ENCODE results near the gene TMEM26.
A peak's percentile ranks its signal among the peaks of the same experiment; 100 is the strongest.

TMEM26 gene

GRCh38 chr10:61410353-61411070 lies 42.7 kb downstream of the TMEM26 start:
- TF ChIP-seq Cebpa-rat (IDR thresholded peaks at IDR 0.05), result no peak
- no peak overlapping the region for H3K4me2 ChIP-seq
- no peaks in the 10 kb centered on the region for H3K27me3 ChIP-seq
- no peaks in the 10 kb centered on the region for H4K20me1 ChIP-seq
- H3K27ac ChIP-seq, result no peak overlapping the region
- H3K4me1 ChIP-seq, result peaks cover 0 to 7% (median 0%) of the 10 kb centered on the region in 10 experiments; a peak in 4 of 20 replicates
- H3K4me3 ChIP-seq, result no peak overlapping the region
- H3K9me3 ChIP-seq (replicated peaks in 1 of 11), result no peaks in the 10 kb centered on the region
- H3K36me3 ChIP-seq, result no peaks in the 10 kb centered on the region
- no peak overlapping the region for H3K9ac ChIP-seq

- Histone ChIP-seq H3K4me1 (peaks cover 0 to 7% (median 0%) of the 10 kb centered on the region in 10 experiments; a peak in 7 of 20 replicates), H3K4me3 (no peak overlapping the region), H3K36me3 (no peaks in the 10 kb centered on the region), H3K4me2 (no peak overlapping the region), H4K20me1 (no peaks in the 10 kb centered on the region), H3K27ac (no peak overlapping the region), H3K9me3 (replicated peaks in 1 of 11) (no peaks in the 10 kb centered on the region), H3K9ac (no peak overlapping the region), H3K27me3 (no peaks in the 10 kb centered on the region)
- TF ChIP-seq Cebpa-rat (IDR thresholded peaks at IDR 0.05), result no peak
Observed at GRCh38 chr10:61409157-61409556, 44.0 kb downstream of the TMEM26 start.

DNA sequence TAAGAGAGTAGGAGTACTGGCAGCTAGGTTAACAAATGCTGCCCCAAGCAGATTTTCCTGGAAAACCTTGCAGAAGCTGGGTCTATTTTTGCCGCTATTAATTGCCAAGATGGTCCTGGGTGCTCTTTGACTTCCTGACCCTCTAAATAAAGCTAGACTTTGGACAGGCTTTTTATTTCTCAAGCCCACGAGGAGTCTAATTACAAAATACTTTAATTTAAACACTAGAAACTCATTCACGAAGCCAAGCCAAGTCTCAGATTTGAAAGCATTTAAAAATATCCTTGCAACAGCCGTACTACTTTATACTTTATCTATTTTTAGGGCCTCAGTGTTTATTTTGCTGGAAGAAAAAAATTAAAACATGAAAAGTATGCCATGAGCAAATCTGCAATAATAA lies 45.1 kb downstream of the TMEM26 start:
- no peak for TF ChIP-seq Cebpa-rat (IDR thresholded peaks at IDR 0.05)
- no peak overlapping the region for H3K4me3 ChIP-seq
- no peaks in the 10 kb centered on the region for H3K9me3 ChIP-seq (replicated peaks in 1 of 11)
- no peak overlapping the region for H3K4me2 ChIP-seq
- H3K36me3 ChIP-seq, result no peaks in the 10 kb centered on the region
- no peak overlapping the region for H3K9ac ChIP-seq
- H3K27me3 ChIP-seq, result no peaks in the 10 kb centered on the region
- H3K27ac ChIP-seq, result no peak overlapping the region
- peaks cover 0 to 7% (median 0%) of the 10 kb centered on the region in 10 experiments; a peak in 3 of 20 replicates for H3K4me1 ChIP-seq
- H4K20me1 ChIP-seq, result no peaks in the 10 kb centered on the region

DNA sequence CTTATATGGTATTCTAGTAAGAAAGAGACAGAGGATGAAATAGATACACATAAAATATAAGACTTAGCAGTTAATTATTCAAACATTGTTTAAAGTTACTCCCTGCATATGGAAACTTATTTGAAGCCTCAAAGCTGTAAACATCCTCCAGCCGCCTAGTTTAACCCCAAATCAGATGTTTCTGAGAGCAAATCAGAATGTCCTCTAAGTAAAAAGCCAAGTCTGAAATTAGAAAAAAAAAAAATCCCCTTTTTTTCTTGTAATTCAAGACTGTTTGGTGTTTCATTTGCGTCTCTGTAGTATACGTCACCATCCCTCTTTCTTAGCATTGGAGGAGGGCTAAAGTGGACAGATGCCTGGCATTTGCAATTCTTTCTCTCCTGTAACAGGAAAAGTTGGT lies 46.4 kb downstream of the TMEM26 start:
- H3K4me3 ChIP-seq, result no peak overlapping the region
- no peaks in the 10 kb centered on the region for H3K27me3 ChIP-seq
- no peak for TF ChIP-seq Cebpa-rat (IDR thresholded peaks at IDR 0.05)
- peaks cover 0 to 7% (median 0%) of the 10 kb centered on the region in 10 experiments; a peak in 3 of 20 replicates for H3K4me1 ChIP-seq
- H4K20me1 ChIP-seq, result no peaks in the 10 kb centered on the region
- H3K4me2 ChIP-seq, result no peak overlapping the region
- no peak overlapping the region for H3K9ac ChIP-seq
- H3K9me3 ChIP-seq (replicated peaks in 1 of 11), result no peaks in the 10 kb centered on the region
- no peak overlapping the region for H3K27ac ChIP-seq
- no peaks in the 10 kb centered on the region for H3K36me3 ChIP-seq

DNA sequence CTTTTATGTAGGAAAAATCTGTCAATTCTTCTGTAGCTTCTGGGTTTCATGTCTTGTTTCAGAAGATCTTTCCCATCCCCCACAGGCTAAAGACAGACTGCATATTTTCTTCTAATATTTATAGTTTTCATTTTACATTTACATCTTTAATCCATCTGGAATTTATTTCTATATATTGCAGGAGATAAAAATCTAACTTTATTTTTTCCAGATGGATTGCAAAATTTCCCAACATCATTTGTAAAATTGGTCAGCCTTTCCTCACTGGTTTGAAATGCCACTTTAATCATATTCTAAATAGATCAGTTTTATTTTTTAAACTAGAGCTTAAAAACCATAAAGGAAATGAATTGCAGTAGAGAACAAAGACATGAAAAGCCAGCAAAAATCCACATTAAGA lies 46.9 kb downstream of the TMEM26 start:
- Histone ChIP-seq H4K20me1 (no peaks in the 10 kb centered on the region), H3K9me3 (replicated peaks in 1 of 11) (no peaks in the 10 kb centered on the region), H3K4me3 (no peak overlapping the region), H3K4me1 (peaks cover 0 to 7% (median 0%) of the 10 kb centered on the region in 10 experiments; a peak in 3 of 20 replicates), H3K36me3 (no peaks in the 10 kb centered on the region), H3K4me2 (no peak overlapping the region), H3K27me3 (no peaks in the 10 kb centered on the region), H3K27ac (no peak overlapping the region), H3K9ac (no peak overlapping the region)
- TF ChIP-seq Cebpa-rat (IDR thresholded peaks at IDR 0.05), result no peak

DNA sequence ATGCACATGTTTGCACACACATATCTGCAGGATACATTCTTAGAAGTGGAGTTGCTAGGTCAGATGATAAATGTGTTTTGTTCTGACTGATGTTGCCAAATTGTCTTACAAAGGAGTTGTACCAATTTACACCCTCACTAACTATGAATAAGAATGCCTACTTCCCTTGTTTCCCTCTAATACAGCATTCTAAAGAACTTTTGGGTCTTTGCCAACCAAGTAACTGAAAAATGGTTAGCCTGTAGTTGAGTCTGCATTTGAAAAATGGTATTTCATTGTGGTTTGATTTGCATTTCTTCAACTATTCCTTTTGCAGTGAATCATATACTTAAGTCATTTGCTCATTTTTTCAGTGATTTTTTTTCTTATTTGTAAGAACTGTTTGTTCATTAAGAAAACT lies 48.4 kb downstream of the TMEM26 start:
- Histone ChIP-seq H3K9ac (no peak overlapping the region), H3K4me3 (no peak overlapping the region), H4K20me1 (no peaks in the 10 kb centered on the region), H3K36me3 (no peaks in the 10 kb centered on the region), H3K27ac (no peak overlapping the region), H3K4me2 (peak overlapping the region in 2 of 11 experiments; percentile 13 to 35; a peak in 2 of 22 replicates), H3K9me3 (replicated peaks in 1 of 11) (no peaks in the 10 kb centered on the region), H3K27me3 (no peaks in the 10 kb centered on the region), H3K4me1 (peaks cover 0 to 11% (median 0%) of the 10 kb centered on the region in 10 experiments; a peak in 5 of 20 replicates)
- no peak for TF ChIP-seq Cebpa-rat (IDR thresholded peaks at IDR 0.05)

GRCh38 chr10:61400524-61400923 lies 52.7 kb downstream of the TMEM26 start:
- no peak overlapping the region for H3K4me3 ChIP-seq
- no peaks in the 10 kb centered on the region for H3K36me3 ChIP-seq
- no peak for TF ChIP-seq Cebpa-rat (IDR thresholded peaks at IDR 0.05)

DNA sequence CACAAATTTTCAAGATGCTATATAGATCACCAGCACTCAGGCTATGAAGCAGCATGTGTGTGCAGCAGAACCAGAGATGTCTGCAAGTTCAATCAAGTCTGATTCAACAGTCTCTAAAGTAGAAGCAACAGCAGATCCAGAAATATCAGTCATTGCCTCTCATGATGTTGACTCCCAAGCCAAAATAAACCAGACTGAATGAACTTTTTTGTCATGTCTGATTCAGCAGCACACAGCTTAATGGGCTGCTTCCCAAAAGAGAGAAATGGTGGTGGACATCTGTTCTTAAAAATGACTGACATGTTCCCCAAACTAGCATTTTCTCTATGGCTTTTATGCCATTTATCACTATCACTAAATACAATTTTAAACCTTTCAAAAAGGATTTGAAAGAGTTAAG lies 53.8 kb downstream of the TMEM26 start:
- no peaks in the 10 kb centered on the region for H3K36me3 ChIP-seq
- H3K4me1 ChIP-seq, result peaks cover 0 to 54% (median 8%) of the 10 kb centered on the region in 10 experiments; a peak in 12 of 20 replicates
- no peaks in the 10 kb centered on the region for H4K20me1 ChIP-seq
- H3K4me3 ChIP-seq, result no peak overlapping the region
- H3K27ac ChIP-seq, result peak overlapping the region in 2 of 11 experiments; percentile 84 to 92; a peak in 4 of 22 replicates
- no peaks in the 10 kb centered on the region for H3K27me3 ChIP-seq
- no peaks in the 10 kb centered on the region for H3K9me3 ChIP-seq (replicated peaks in 1 of 11)
- peak overlapping the region in 3 of 11 experiments; percentile 55 to 81 (median 78); a peak in 5 of 22 replicates for H3K4me2 ChIP-seq
- H3K9ac ChIP-seq, result no peak overlapping the region
- TF ChIP-seq Cebpa-rat (IDR thresholded peaks at IDR 0.05), result no peak

More at GRCh38 chr10:61400524-61400923, 52.7 kb downstream of the TMEM26 start:
- no peaks in the 10 kb centered on the region for H3K27me3 ChIP-seq
- H3K4me2 ChIP-seq, result no peak overlapping the region
- H3K4me1 ChIP-seq, result peaks cover 0 to 54% (median 8%) of the 10 kb centered on the region in 10 experiments; a peak in 12 of 20 replicates
- H4K20me1 ChIP-seq, result no peaks in the 10 kb centered on the region
- H3K9me3 ChIP-seq (replicated peaks in 1 of 11), result no peaks in the 10 kb centered on the region
- H3K27ac ChIP-seq, result no peak overlapping the region
- no peak overlapping the region for H3K9ac ChIP-seq

GRCh38 chr10:61398366-61399129 lies 54.6 kb downstream of the TMEM26 start:
- H3K27me3 ChIP-seq, result no peaks in the 10 kb centered on the region
- H3K27ac ChIP-seq, result peak overlapping the region in 5 of 11 experiments; percentile 55 to 92 (median 82); a peak in 9 of 22 replicates
- H3K4me1 ChIP-seq, result peaks cover 0 to 54% (median 8%) of the 10 kb centered on the region in 10 experiments; a peak in 12 of 20 replicates
- H4K20me1 ChIP-seq, result no peaks in the 10 kb centered on the region
- TF ChIP-seq Cebpa-rat (IDR thresholded peaks at IDR 0.05), result no peak
- H3K4me3 ChIP-seq, result no peak overlapping the region
- peak overlapping the region in 3 of 11 experiments; percentile 65 to 75 (median 71); a peak in 6 of 22 replicates for H3K9ac ChIP-seq
- no peaks in the 10 kb centered on the region for H3K9me3 ChIP-seq (replicated peaks in 1 of 11)
- no peaks in the 10 kb centered on the region for H3K36me3 ChIP-seq
- peak overlapping the region in 6 of 11 experiments; percentile 36 to 81 (median 52); a peak in 12 of 22 replicates for H3K4me2 ChIP-seq
